NOMO-1 treated with dmso at 0.1 percent for 144 hours (cell line): Measurements from ENCODE around the gene BCAS4.

Experiments
- DNase-seq: peaks from one replicate; lab custom pipeline; 2025; ENCODE audit not compliant: unreplicated experiment; lab: John Stamatoyannopoulos, UW

The BCAS4 gene

GRCh38 chr20:50820515-50821256 lies 25.8 kb downstream of the BCAS4 start:
- DNase-seq = no peak

- DNase-seq = no peak
Observed at GRCh38 chr20:50821257-50821921, 26.5 kb downstream of the BCAS4 start.

DNA sequence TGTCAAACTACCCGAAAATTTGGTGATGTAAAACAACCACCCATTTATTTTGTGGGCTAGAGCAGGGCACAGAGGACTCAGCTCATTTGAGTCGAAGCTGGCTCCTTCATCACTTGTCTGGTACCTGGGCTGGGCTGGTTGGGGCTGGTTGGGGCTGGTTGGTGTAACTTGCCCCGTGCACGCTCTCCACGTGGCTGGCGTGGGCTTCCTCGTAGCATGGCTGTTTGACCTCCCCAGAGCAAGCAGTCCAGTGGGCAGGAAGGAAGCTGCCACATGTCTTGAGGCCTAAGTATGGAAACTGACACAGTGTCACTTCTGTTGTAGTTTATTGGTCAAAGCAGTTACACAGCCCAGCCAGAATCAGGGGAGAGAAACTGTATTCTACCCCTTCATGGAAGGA lies 27.1 kb downstream of the BCAS4 start:
- no peak for DNase-seq

GRCh38 chr20:50823319-50823718 lies 28.5 kb downstream of the BCAS4 start:
- DNase-seq = no peak

- DNase-seq = no peak
Observed at GRCh38 chr20:50824137-50824536, 29.3 kb downstream of the BCAS4 start.

GRCh38 chr20:50826121-50826520 lies 31.3 kb downstream of the BCAS4 start:
- DNase-seq = no peak

DNA sequence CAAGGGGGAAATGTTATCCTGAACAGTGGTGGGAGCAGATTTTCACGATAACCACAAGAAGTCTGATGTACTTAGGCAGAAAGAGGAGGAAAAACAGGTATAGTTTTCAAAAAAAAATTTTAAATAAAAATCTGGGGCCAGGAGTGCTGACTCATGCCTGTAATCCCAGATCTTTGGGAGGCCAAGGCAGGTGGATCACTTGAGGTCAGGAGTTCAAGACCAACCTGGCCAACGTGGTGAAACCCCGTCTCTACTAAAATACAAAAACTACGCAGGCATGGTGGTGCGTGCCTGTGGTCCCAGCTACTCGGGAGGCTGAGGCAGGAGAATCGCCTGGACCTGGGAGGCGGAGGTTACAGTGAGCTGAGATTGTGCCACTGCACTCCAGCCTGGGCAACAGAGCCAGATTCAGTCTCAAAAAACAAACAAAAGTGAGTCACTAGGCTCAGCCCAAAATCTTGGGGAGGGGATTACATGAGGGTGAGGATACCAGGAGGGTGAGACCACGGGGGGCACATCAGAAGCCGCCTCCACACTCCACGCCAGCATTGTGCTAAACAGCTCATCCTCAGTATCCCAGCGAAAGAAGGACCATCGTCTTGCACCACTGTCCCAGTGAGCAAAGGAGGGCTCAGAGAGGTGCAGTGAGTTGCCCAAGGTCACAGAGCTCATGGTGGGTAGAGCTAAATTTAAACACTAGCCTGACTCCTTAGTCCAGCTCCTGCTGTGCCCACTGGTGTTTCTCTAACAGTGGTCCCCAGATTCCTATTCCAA lies 33.7 kb downstream of the BCAS4 start:
- no peak for DNase-seq

DNA sequence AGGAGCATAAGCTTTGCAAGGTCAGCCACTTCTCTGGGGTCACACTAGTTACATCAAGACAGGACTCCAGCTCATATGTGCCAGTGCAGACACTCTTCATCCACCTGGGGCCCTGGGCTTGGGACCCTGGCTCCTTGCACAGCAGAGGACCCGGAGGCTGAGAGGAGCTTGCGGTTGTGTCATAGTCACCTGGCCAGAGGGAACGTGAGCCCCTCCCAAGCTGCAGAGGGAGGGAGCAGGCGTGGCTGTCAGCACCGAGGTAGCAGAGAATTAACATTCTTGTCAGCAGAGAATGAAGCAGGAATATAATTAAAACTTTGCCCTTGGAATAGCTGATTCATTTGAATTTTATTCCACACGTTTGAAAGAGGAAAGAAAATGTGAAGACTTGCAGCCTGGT lies 36.8 kb downstream of the BCAS4 start:
- DNase-seq = no peak

GRCh38 chr20:50834599-50835005 lies 39.7 kb downstream of the BCAS4 start:
- DNase-seq = no peak

- DNase-seq = no peak
Observed at GRCh38 chr20:50837532-50838321, 42.9 kb downstream of the BCAS4 start.

DNA sequence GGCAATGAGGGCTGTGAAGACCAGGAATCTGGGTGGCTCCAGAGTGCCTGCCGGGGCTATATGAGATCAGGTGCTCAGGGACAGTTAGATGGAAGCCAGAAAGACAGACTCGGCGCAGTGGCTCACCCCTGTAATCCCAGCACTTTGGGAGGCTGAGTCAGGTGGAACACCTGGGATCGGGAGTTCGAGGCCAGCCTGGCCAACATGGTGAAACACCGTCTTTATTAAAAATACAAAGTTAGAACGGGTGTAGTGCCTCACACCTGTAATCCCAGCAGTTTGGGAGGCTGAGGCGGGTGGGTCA lies 43.4 kb downstream of the BCAS4 start:
- DNase-seq = no peak

GRCh38 chr20:50838707-50839385 lies 44.0 kb downstream of the BCAS4 start:
- DNase-seq = no peak

GRCh38 chr20:50842821-50843220 lies 48.0 kb downstream of the BCAS4 start:
- no peak for DNase-seq

DNA sequence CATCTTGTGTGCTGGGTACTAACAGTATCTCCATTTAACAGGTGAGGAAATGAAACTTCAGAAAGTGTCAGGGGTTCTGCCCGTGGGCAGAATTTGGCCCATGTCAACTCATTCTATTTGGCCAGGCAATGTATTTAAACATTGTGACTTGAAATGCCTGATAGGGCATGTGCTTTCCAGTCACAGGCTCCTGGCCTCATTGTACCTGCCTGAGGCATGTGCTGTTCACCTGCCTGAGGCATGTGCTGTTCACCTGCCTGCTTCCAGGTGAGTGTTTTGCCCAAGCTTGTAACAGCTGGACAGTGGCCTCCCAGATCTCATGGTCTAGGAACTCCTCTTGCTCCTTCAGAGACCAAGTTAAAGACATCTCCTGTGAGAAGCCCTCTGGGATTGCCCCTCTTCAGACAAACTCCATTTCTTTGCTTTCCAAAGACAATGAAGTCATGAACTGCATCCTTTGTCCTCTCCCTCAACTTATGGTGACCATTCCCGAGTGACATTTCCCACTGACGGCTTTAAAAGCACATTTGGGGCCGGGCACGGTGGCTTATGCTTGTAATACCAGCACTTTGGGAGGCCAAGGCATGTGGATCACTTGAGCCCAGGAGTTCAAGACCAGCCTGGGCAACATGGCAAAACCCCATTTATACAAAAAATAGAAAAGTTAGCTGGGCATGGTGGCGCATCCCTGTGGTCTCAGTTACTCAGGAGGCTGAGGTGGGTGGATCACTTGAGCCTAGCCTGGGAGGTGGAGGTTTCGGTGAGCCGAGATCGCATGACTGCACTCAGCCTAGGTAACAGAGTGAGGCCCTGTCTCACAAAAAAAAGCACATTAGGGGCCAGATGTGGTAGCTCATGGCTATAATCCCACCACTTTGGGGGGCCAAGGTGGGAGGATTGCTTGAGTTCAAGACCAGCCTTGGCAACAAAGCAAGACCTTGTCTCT lies 48.7 kb downstream of the BCAS4 start:
- DNase-seq = no peak

DNA sequence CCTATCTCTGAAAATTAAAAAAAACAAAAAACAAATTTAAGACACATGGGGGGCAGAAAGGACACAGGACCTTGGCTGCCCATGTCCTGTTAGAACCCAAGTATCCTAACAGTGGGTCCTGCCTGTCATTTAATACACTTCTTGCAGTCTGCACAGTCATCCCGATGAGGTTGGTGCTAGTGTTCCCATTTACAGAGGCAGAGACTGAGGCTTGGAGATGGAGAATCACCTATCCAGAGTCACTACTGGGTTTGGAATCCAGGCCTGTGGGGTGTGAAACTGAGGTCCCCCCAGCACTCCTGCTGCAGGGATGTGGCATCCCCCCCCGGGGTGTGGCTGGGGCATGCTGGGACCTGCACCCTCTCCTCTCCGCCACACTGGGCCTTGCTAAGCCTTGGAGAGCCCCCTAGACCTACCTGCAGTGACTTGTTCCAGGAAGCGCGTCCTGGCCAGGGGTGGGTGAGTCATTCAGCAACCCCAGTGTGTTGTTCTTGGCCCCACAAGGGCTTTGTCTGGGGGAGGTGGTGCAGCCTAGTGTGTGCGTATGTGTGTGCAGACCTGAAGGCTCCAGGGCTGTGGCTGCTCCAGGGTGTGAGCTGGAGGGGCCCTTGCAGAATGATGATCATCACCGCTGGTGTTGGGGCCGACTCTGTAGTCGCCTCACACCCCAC lies 49.7 kb downstream of the BCAS4 start:
- DNase-seq = no peak

DNA sequence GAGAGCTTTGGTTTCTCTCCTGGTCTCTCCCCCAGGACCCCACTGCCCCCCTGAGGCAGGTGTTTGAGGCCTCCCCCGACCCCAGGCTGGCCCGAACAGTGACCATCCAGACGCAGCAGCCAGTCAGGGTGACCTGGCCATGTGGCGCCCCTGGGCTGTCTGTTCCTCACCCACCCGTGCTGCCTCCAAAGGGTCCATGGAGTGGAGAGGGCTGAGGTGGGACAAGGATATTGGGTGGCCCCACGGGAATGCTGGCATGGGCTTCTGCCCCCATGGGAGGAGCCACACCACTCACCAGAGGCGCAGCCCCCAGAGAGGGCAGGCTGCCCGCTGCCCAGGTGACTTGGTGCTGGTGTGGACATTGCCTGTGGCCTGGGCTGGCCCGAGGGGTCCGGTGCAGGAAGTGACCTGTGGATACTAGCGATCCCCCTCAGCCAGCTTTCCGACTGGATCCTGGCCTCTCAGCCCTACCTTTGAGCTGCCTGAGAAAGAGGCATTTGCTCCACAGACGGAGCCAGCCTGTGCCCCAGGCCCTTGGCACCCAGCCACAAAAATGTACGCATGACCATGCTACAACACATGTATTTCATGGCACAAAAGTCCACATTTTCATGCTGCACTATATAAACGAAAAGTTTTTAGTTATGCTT lies 50.8 kb downstream of the BCAS4 start:
- no peak for DNase-seq

- DNase-seq = no peak
Observed at GRCh38 chr20:50848341-50848808, 53.5 kb downstream of the BCAS4 start.

- peak; percentile 9 for DNase-seq
Observed at GRCh38 chr20:50848846-50849673, 54.2 kb downstream of the BCAS4 start.
